ENCODE results near the gene TBKBP1. TPM values are rescaled to one million over a fixed set of nuclear protein-coding genes. Genes with fewer than 3 reads are reported as not detected.

The TBKBP1 gene
- total RNA-seq, 1 donor from 2014 or later = 52.7 TPM

GRCh38 chr17:47744168-47745036 is 50.4 kb downstream of the TBKBP1 start:
- Mint-ChIP-seq H3K27me3 (ENCODE audit: low read depth) (peaks cover 74% of the 10 kb centered on the region), H3K4me3 (no peak overlapping the region), H3K36me3 (no peaks in the 10 kb centered on the region), H3K27ac (no peak overlapping the region), H3K9me3 (no peaks in the 10 kb centered on the region), H3K4me1 (no peaks in the 10 kb centered on the region)
- no peak for DNase-seq (ENCODE audit: low spot score in 2 of 2, unreplicated experiment in 2 of 2)
- TF ChIP-seq, protein P1, sequence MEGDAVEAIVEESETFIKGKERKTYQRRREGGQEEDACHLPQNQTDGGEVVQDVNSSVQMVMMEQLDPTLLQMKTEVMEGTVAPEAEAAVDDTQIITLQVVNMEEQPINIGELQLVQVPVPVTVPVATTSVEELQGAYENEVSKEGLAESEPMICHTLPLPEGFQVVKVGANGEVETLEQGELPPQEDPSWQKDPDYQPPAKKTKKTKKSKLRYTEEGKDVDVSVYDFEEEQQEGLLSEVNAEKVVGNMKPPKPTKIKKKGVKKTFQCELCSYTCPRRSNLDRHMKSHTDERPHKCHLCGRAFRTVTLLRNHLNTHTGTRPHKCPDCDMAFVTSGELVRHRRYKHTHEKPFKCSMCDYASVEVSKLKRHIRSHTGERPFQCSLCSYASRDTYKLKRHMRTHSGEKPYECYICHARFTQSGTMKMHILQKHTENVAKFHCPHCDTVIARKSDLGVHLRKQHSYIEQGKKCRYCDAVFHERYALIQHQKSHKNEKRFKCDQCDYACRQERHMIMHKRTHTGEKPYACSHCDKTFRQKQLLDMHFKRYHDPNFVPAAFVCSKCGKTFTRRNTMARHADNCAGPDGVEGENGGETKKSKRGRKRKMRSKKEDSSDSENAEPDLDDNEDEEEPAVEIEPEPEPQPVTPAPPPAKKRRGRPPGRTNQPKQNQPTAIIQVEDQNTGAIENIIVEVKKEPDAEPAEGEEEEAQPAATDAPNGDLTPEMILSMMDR (IDR thresholded peaks at IDR 0.05; ENCODE audit: unreplicated experiment) = no peak

DNA sequence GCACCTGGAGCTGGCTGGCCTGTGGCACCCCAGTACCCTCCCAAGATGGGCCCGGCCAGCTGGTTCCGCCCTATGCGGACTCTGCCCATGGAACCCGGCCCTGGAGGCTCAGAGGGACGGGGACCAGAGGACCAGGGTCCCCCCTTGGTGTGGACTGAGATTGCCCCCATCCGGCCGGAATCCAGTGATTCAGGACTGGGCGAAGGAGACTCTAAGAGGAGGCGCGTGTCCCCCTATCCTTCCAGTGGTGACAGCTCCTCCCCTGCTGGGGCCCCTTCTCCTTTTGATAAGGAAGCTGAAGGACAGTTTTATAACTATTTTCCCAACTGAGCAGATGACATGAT is 51.0 kb downstream of the TBKBP1 start:
- DNase-seq (ENCODE audit: low spot score in 2 of 2, unreplicated experiment in 2 of 2) = no peak
- Mint-ChIP-seq H3K36me3 (no peaks in the 10 kb centered on the region), H3K9me3 (no peaks in the 10 kb centered on the region), H3K4me1 (no peaks in the 10 kb centered on the region), H3K27me3 (ENCODE audit: low read depth) (peaks cover 80% of the 10 kb centered on the region), H3K27ac (no peak overlapping the region), H3K4me3 (no peak overlapping the region)
- TF ChIP-seq, protein P1 (IDR thresholded peaks at IDR 0.05; ENCODE audit: unreplicated experiment) = no peak

- DNase-seq (ENCODE audit: low spot score in 2 of 2, unreplicated experiment in 2 of 2) = no peak
- Mint-ChIP-seq H3K4me1 (no peaks in the 10 kb centered on the region), H3K36me3 (no peaks in the 10 kb centered on the region), H3K27ac (no peak overlapping the region), H3K4me3 (no peak overlapping the region), H3K27me3 (ENCODE audit: low read depth) (peaks cover 58% of the 10 kb centered on the region), H3K9me3 (peaks cover 3% of the 10 kb centered on the region)
- TF ChIP-seq, protein P1 (IDR thresholded peaks at IDR 0.05; ENCODE audit: unreplicated experiment) = no peak
Measured at GRCh38 chr17:47751471-47751870, 57.5 kb downstream of the TBKBP1 start.

GRCh38 chr17:47757386-47757785 is 63.4 kb downstream of the TBKBP1 start:
- TF ChIP-seq, protein P1 (IDR thresholded peaks at IDR 0.05; ENCODE audit: unreplicated experiment) = no peak
- peaks cover 53% of the 10 kb centered on the region for H3K27me3 Mint-ChIP-seq (ENCODE audit: low read depth)
- no peak overlapping the region for H3K4me3 Mint-ChIP-seq
- H3K36me3 Mint-ChIP-seq = no peaks in the 10 kb centered on the region
- H3K27ac Mint-ChIP-seq = no peak overlapping the region
- DNase-seq (ENCODE audit: low spot score in 2 of 2, unreplicated experiment in 2 of 2) = no peak
- peaks cover 30% of the 10 kb centered on the region for H3K9me3 Mint-ChIP-seq
- no peaks in the 10 kb centered on the region for H3K4me1 Mint-ChIP-seq

GRCh38 chr17:47760409-47761140 is 66.6 kb downstream of the TBKBP1 start:
- TF ChIP-seq, protein P1 (IDR thresholded peaks at IDR 0.05; ENCODE audit: unreplicated experiment) = no peak
- no peak for DNase-seq (ENCODE audit: low spot score in 2 of 2, unreplicated experiment in 2 of 2)
- no peaks in the 10 kb centered on the region for H3K4me1 Mint-ChIP-seq
- H3K36me3 Mint-ChIP-seq = no peaks in the 10 kb centered on the region
- H3K27ac Mint-ChIP-seq = no peak overlapping the region
- H3K9me3 Mint-ChIP-seq = peaks cover 41% of the 10 kb centered on the region
- H3K4me3 Mint-ChIP-seq = no peak overlapping the region
- H3K27me3 Mint-ChIP-seq (ENCODE audit: low read depth) = peaks cover 42% of the 10 kb centered on the region

Other genes with a start within 250 kb of the TBKBP1 start
- 190 to 201 TPM (median 201 TPM) in 3 replicates for gene NPEPPS, start 163.1 kb upstream of the TBKBP1 start, total RNA-seq
- gene KPNB1, start 44.2 kb upstream of the TBKBP1 start, total RNA-seq = 284 to 314 TPM (median 302 TPM) in 3 replicates
- gene TBX21, start 39.1 kb downstream of the TBKBP1 start, total RNA-seq = not detected in 3 replicates
- gene OSBPL7, start 127.6 kb downstream of the TBKBP1 start, total RNA-seq = 21.7 to 25.1 TPM (median 22.0 TPM) in 3 replicates
- 41.0 to 46.5 TPM (median 45.6 TPM) in 3 replicates for gene MRPL10, start 137.4 kb downstream of the TBKBP1 start, total RNA-seq
- gene LRRC46, start 137.5 kb downstream of the TBKBP1 start, total RNA-seq = 0.16 TPM in 1 of 3 replicates, not detected in the others
- gene SCRN2, start 147.1 kb downstream of the TBKBP1 start, total RNA-seq = 49.7 to 50.7 TPM (median 50.7 TPM) in 3 replicates
- gene SP6, start 157.0 kb downstream of the TBKBP1 start, total RNA-seq = 15.9 to 17.6 TPM (median 16.0 TPM) in 3 replicates
- gene SP2, start 202.1 kb downstream of the TBKBP1 start, total RNA-seq = 17.0 to 18.0 TPM (median 17.0 TPM) in 3 replicates
- 7.4 to 10.4 TPM (median 8.3 TPM) in 3 replicates for gene PNPO, start 247.4 kb downstream of the TBKBP1 start, total RNA-seq